Fibroblast of lung (primary cell): ENCODE data around the gene SPATA32. TPM values are rescaled to one million over a fixed set of nuclear protein-coding genes. Genes with fewer than 3 reads are reported as not detected.

Source experiments
- DNase-seq, 2 donors: peaks; one replicate each; pipeline versions ENCODE4 v3.0.0 to v3.0.0-alpha.2; 2010; ENCODE audit warnings: low read depth in 2 of 2
- H2AFZ ChIP-seq: 2 replicates; pipeline ENCODE4 v1.5.1; 2012; ENCODE audit warnings: low read length, control low read depth, inconsistent platforms
- H3K27ac ChIP-seq: 2 replicates; pipeline ENCODE4 v1.5.1; 2011; ENCODE audit warnings: low read length, control low read depth; ENCODE audit not compliant: insufficient read depth
- H3K27me3 ChIP-seq: 2 replicates; pipeline ENCODE4 v1.5.1; 2011; ENCODE audit warnings: mild to moderate bottlenecking, low read length; ENCODE audit not compliant: control insufficient read depth, insufficient read depth
- H3K36me3 ChIP-seq: 2 replicates; pipeline ENCODE4 v1.5.1; 2011; ENCODE audit warnings: low read length; ENCODE audit not compliant: control insufficient read depth, insufficient read depth
- H3K4me1 ChIP-seq: 2 replicates; pipeline ENCODE4 v1.5.1; 2011; ENCODE audit warnings: low read length; ENCODE audit not compliant: control insufficient read depth, insufficient read depth; ENCODE audit errors: extremely low read depth
- H3K4me2 ChIP-seq: 2 replicates; pipeline ENCODE4 v1.5.1; 2011; ENCODE audit warnings: low read length, control low read depth; ENCODE audit not compliant: insufficient read depth; ENCODE audit errors: extremely low read depth
- H3K4me3 ChIP-seq, 4 experiments: fragments of 200-600 bp in 1 of 4; sonication (generic) in 1 of 4; replicated peaks in 1 of 4; 2 replicates each; pipeline ENCODE4 v1.5.1; 2011 to 2016; ENCODE audit warnings: low read length in 4 of 4, low read depth in 3 of 4, mild to moderate bottlenecking in 3 of 4, control low read depth in 2 of 4, inconsistent platforms in 1 of 4, mixed read lengths in 1 of 4; ENCODE audit not compliant: insufficient read depth in 1 of 4; ENCODE audit errors: control extremely low read depth in 1 of 4
- H3K79me2 ChIP-seq: 2 replicates; pipeline ENCODE4 v1.5.1; 2012; ENCODE audit warnings: mild to moderate bottlenecking, low read length, inconsistent platforms; ENCODE audit not compliant: control insufficient read depth, insufficient read depth
- H3K9ac ChIP-seq: 2 replicates; pipeline ENCODE4 v1.5.1; 2011; ENCODE audit warnings: mild to moderate bottlenecking, low read length, control low read depth; ENCODE audit not compliant: insufficient read depth
- H3K9me3 ChIP-seq: 2 replicates; pipeline ENCODE4 v1.5.1; 2012; ENCODE audit warnings: low read depth, low read length; ENCODE audit not compliant: control insufficient read depth, insufficient read depth
- H4K20me1 ChIP-seq: 2 replicates; pipeline ENCODE4 v1.5.1; 2011; ENCODE audit warnings: low read length; ENCODE audit not compliant: control insufficient read depth, insufficient read depth; ENCODE audit errors: extremely low read depth
- EZH2 ChIP-seq: IDR thresholded peaks from 2 replicates; pipeline ENCODE4 v1.5.1; 2012; ENCODE audit warnings: low read length, control low read depth, mild to moderate bottlenecking; ENCODE audit errors: missing control alignments
- polyA plus RNA-seq, 2 donors: library from polyadenylated mRNA; depleted of rRNA in 1 of 2; stranded (reverse) in 1 of 2; unstranded in 1 of 2; fragments of >200 nt; gene quantifications; 2 replicates each; pipeline ENCODE4 v1.2.1, GENCODE V29; 2011 to 2012; ENCODE audit warnings: missing spikeins in 1 of 2
- total RNA-seq: library from RNA; depleted of rRNA; stranded (reverse); fragments of >200 nt; gene quantifications from 2 replicates; pipeline ENCODE4 v1.2.1, GENCODE V29; 2014
- TF ChIP-seq, protein P1 (sequence below), 2 donors: IDR thresholded peaks in 1 of 2; conservative IDR thresholded peaks in 1 of 2; 1 replicate in 1 of 2; 2 replicates in 1 of 2; pipeline ENCODE4 v1.5.1; 2011 to 2012; ENCODE audit warnings: low read length in 2 of 2, control low read depth in 1 of 2, inconsistent platforms in 1 of 2, low read depth in 1 of 2, mild to moderate bottlenecking in 1 of 2

SPATA32 gene
- total and polyA plus RNA-seq, 2 donors (not counting 1 experiment from before 2014, with no cell fraction given), result not detected

DNA sequence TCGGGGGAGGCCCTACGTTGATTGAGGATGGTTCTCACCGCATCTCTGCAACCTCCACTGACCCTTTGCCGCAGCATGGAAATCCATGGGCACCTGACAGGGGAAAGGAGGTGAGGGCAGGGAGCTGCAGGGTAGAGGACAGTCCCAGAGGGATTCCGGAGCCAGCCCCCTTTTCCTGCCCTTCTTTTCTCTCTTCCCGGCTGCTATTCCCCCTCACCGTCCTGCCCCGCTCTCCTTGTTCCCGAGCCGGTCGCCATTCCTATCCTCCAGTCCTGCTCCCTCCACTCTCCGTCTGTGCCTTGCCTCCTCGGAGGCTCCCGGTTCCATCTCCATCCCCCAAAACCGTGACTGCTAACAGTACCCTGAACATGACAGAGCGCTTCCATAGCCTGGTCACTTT is 4.8 kb downstream of the SPATA32 start:
- Histone ChIP-seq H3K27me3 (peaks cover 10% of the 10 kb centered on the region), H3K9ac (no peak overlapping the region), H3K4me3 (no peak overlapping the region), H3K79me2 (no peaks in the 10 kb centered on the region), H3K36me3 (no peaks in the 10 kb centered on the region), H3K9me3 (no peaks in the 10 kb centered on the region), H3K27ac (no peak overlapping the region), H2AFZ (no peak overlapping the region), H3K4me2 (no peak overlapping the region), H4K20me1 (no peaks in the 10 kb centered on the region), H3K4me1 (peaks cover under 1% of the 10 kb centered on the region)
- no peak for DNase-seq
- TF ChIP-seq, protein P1, sequence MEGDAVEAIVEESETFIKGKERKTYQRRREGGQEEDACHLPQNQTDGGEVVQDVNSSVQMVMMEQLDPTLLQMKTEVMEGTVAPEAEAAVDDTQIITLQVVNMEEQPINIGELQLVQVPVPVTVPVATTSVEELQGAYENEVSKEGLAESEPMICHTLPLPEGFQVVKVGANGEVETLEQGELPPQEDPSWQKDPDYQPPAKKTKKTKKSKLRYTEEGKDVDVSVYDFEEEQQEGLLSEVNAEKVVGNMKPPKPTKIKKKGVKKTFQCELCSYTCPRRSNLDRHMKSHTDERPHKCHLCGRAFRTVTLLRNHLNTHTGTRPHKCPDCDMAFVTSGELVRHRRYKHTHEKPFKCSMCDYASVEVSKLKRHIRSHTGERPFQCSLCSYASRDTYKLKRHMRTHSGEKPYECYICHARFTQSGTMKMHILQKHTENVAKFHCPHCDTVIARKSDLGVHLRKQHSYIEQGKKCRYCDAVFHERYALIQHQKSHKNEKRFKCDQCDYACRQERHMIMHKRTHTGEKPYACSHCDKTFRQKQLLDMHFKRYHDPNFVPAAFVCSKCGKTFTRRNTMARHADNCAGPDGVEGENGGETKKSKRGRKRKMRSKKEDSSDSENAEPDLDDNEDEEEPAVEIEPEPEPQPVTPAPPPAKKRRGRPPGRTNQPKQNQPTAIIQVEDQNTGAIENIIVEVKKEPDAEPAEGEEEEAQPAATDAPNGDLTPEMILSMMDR (conservative IDR thresholded peaks at IDR 0.05 in 1 of 2, IDR thresholded peaks at IDR 0.05 in 1 of 2; ENCODE audit: low read depth in 1 of 2, low read length in 2 of 2), result no peak
- no peak for TF ChIP-seq EZH2

- Histone ChIP-seq H3K27ac (no peak overlapping the region), H3K9me3 (no peaks in the 10 kb centered on the region), H4K20me1 (no peaks in the 10 kb centered on the region), H3K4me1 (no peaks in the 10 kb centered on the region), H3K4me2 (no peak overlapping the region), H2AFZ (no peak overlapping the region), H3K9ac (no peak overlapping the region), H3K79me2 (no peaks in the 10 kb centered on the region), H3K4me3 (no peak overlapping the region), H3K27me3 (peaks cover 10% of the 10 kb centered on the region), H3K36me3 (no peaks in the 10 kb centered on the region)
- TF ChIP-seq, protein P1 (conservative IDR thresholded peaks at IDR 0.05 in 1 of 2, IDR thresholded peaks at IDR 0.05 in 1 of 2; ENCODE audit: low read depth in 1 of 2, low read length in 2 of 2), result no peak
- no peak for TF ChIP-seq EZH2
- no peak for DNase-seq
These were observed 5.6 kb downstream of the SPATA32 start for GRCh38 chr17:45256114-45256966.

DNA sequence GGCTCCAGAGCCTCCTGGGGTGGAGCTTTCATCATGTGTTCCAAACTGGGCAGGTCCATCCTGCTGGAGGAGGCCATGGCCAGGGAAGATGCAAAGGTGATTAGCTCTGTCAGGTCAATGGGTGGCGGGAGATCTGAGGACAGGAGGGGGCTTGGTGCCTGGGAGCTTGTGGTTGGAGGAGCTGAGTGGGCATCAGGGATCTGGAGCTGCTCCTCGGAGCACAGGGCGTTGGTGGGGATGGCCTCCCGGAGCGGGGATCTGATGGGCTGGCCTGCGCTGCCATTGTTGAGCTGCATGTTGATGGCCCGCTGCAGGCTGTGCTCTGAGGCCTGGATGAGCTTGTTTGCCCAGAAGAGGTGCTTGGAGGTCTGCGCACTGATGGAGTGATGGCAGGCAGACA is 6.5 kb downstream of the SPATA32 start:
- Histone ChIP-seq H3K36me3 (no peaks in the 10 kb centered on the region), H4K20me1 (no peaks in the 10 kb centered on the region), H3K27me3 (peaks cover 9% of the 10 kb centered on the region), H3K4me1 (no peaks in the 10 kb centered on the region), H2AFZ (no peak overlapping the region), H3K27ac (no peak overlapping the region), H3K9ac (no peak overlapping the region), H3K4me3 (no peak overlapping the region), H3K79me2 (no peaks in the 10 kb centered on the region), H3K9me3 (no peaks in the 10 kb centered on the region), H3K4me2 (no peak overlapping the region)
- no peak for DNase-seq
- no peak for TF ChIP-seq EZH2
- TF ChIP-seq, protein P1 (conservative IDR thresholded peaks at IDR 0.05 in 1 of 2, IDR thresholded peaks at IDR 0.05 in 1 of 2; ENCODE audit: low read depth in 1 of 2, low read length in 2 of 2), result no peak
